Breast epithelium (tissue), 4 donors: ENCODE data around the gene DAB1. TPM values are rescaled to one million over a fixed set of nuclear protein-coding genes. Genes with fewer than 3 reads are reported as not detected.

Experiments used
- DNase-seq, 2 donors: peaks; one replicate each; pipeline ENCODE4 v3.0.0-alpha.2; 2019; ENCODE audit warnings: low spot score in 2 of 2
- H3K27ac ChIP-seq, 2 donors: fragments of 200-600 bp; sonication (generic) in 1 of 2; one replicate each; pipeline ENCODE4 v1.5.1; 2016 to 2019; ENCODE audit warnings: mild to moderate bottlenecking in 1 of 2
- H3K27me3 ChIP-seq, 2 donors: fragments of 200-600 bp; sonication (generic) in 1 of 2; one replicate each; pipeline versions ENCODE4 v1.5.1 to v1.6.0; 2017 to 2019; ENCODE audit warnings: control low read depth in 1 of 2, mild to moderate bottlenecking in 1 of 2
- H3K36me3 ChIP-seq: fragments of 200-600 bp; one replicate; pipeline ENCODE4 v1.5.1; 2019
- H3K4me1 ChIP-seq, 2 donors: fragments of 200-600 bp; sonication (generic); one replicate each; pipeline ENCODE4 v1.5.1; 2016 to 2019; ENCODE audit warnings: control low read depth in 1 of 2
- H3K4me3 ChIP-seq, 3 donors: fragments of 200-600 bp; sonication (generic); 1 replicate in 2 of 3; 2 replicates in 1 of 3; pipeline ENCODE4 v1.5.1; 2016 to 2019; ENCODE audit warnings: mild to moderate bottlenecking in 3 of 3, moderate library complexity in 2 of 3
- H3K9me3 ChIP-seq, 2 donors: fragments of 200-600 bp; sonication (generic) in 1 of 2; one replicate each; pipeline ENCODE4 v1.5.1; 2016 to 2019; ENCODE audit warnings: control low read depth in 1 of 2
- CTCF ChIP-seq, 3 donors: fragments of 450-650 bp; IDR thresholded peaks; one replicate each; pipeline ENCODE4 v1.5.1; 2016 to 2017; ENCODE audit warnings: antibody characterized with exemption in 3 of 3, mild to moderate bottlenecking in 3 of 3, moderate library complexity in 3 of 3
- POLR2A ChIP-seq: fragments of 450-650 bp; IDR thresholded peaks from one replicate; pipeline ENCODE4 v1.6.1; 2016; ENCODE audit warnings: antibody characterized with exemption, mild to moderate bottlenecking, moderate library complexity
- POLR2AphosphoS5 ChIP-seq, 3 donors: sonication (generic); formaldehyde crosslinking; IDR thresholded peaks; one replicate each; pipeline ENCODE4 v1.6.1; 2017; ENCODE audit warnings: antibody characterized with exemption in 3 of 3
- intact Hi-C: fragments of 100-400 bp; cut with DNase I; formaldehyde crosslinking; loops from one replicate; pipeline ENCODE4 v1.15.1; 2023; ENCODE audit warnings: low total_unique reads
- total RNA-seq, 3 donors: library from RNA; depleted of rRNA; stranded (reverse); fragments of >200 nt; gene quantifications; one replicate each; pipeline ENCODE4 v1.1.0, GENCODE V29; 2016

Gene DAB1
- total RNA-seq, 3 donors from 2014 or later, result 0.48 to 0.66 (median 0.59) TPM

GRCh38 chr1:57112148-57112547 lies 311.7 kb downstream of the DAB1 start:
- Histone ChIP-seq H3K36me3 (no peaks in the 10 kb centered on the region), H3K9me3 (no peaks in the 10 kb centered on the region), H3K4me3 (no peak overlapping the region), H3K27me3 (no peaks in the 10 kb centered on the region), H3K27ac (no peak overlapping the region), H3K4me1 (no peaks in the 10 kb centered on the region)
- intact Hi-C loops, result no loop called here
- TF ChIP-seq POLR2A (no peak), POLR2AphosphoS5 (IDR thresholded peaks at IDR 0.05) (no peak), CTCF (IDR thresholded peaks at IDR 0.05) (no peak)
- no peak for DNase-seq

DNA sequence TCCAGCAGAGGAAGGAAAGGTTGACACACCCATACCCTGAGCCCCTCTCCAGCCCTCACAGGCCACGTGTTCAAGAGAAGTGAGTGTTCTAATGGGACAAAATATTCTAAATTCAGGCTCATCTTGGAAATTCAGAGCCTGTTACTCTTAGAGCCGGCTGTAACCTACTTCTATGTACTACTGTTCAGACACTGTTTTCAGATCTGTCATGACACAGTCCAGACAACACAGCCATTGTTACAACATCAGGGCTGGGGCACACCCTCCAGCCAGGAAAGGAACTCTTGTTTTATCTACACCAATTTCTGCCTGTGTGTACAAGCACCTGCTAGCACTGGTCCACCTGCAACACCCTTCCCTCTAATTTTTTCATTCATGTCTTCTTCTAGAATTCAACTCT lies 312.7 kb downstream of the DAB1 start:
- H3K36me3 ChIP-seq, result no peaks in the 10 kb centered on the region
- intact Hi-C loops, result no loop called here
- DNase-seq, result no peak
- H3K4me3 ChIP-seq, result no peak overlapping the region
- no peaks in the 10 kb centered on the region for H3K4me1 ChIP-seq
- H3K27ac ChIP-seq, result no peak overlapping the region
- no peaks in the 10 kb centered on the region for H3K27me3 ChIP-seq
- TF ChIP-seq POLR2A, result no peak
- TF ChIP-seq POLR2AphosphoS5 (IDR thresholded peaks at IDR 0.05), result no peak
- no peak for TF ChIP-seq CTCF (IDR thresholded peaks at IDR 0.05)
- H3K9me3 ChIP-seq, result no peaks in the 10 kb centered on the region

GRCh38 chr1:57109883-57110282 lies 314.0 kb downstream of the DAB1 start:
- Histone ChIP-seq H3K4me3 (no peak overlapping the region), H3K27me3 (no peaks in the 10 kb centered on the region), H3K4me1 (no peaks in the 10 kb centered on the region), H3K36me3 (no peaks in the 10 kb centered on the region), H3K9me3 (no peaks in the 10 kb centered on the region), H3K27ac (no peak overlapping the region)
- no peak for TF ChIP-seq CTCF (IDR thresholded peaks at IDR 0.05)
- TF ChIP-seq POLR2AphosphoS5 (IDR thresholded peaks at IDR 0.05), result no peak
- no peak for TF ChIP-seq POLR2A
- intact Hi-C loops, result no loop called here
- no peak for DNase-seq

- Histone ChIP-seq H3K27me3 (no peaks in the 10 kb centered on the region), H3K36me3 (no peaks in the 10 kb centered on the region), H3K4me3 (no peak overlapping the region), H3K27ac (no peak overlapping the region), H3K4me1 (no peaks in the 10 kb centered on the region), H3K9me3 (no peaks in the 10 kb centered on the region)
- DNase-seq, result no peak
- TF ChIP-seq POLR2AphosphoS5 (IDR thresholded peaks at IDR 0.05) (no peak), CTCF (IDR thresholded peaks at IDR 0.05) (no peak), POLR2A (no peak)
- intact Hi-C loops, result no loop called here
Measured at GRCh38 chr1:57109247-57109646, 314.6 kb downstream of the DAB1 start.

DNA sequence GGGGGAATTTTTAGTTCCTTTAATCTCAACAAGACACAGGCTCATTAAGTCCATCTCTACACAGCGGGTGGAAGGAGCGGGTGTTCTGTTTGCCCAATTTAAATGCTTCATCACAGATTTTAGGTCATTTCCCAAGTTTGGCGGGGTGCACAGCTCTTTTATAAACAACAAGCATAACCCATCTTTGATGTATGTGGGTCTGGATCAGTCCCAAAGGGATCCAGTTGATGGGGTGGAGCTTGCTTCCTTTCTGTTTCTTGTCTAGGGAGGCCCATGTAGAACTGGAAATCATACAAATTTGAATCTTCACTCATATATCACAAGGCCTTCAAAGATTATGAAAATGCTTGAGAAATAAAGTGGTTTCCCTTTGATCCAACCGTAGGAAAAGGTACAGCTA lies 317.6 kb downstream of the DAB1 start:
- Histone ChIP-seq H3K4me1 (no peaks in the 10 kb centered on the region), H3K27me3 (no peaks in the 10 kb centered on the region), H3K9me3 (no peaks in the 10 kb centered on the region), H3K27ac (no peak overlapping the region), H3K36me3 (no peaks in the 10 kb centered on the region), H3K4me3 (no peak overlapping the region)
- no peak for DNase-seq
- TF ChIP-seq POLR2A, result no peak
- TF ChIP-seq POLR2AphosphoS5 (IDR thresholded peaks at IDR 0.05), result no peak
- TF ChIP-seq CTCF (IDR thresholded peaks at IDR 0.05), result no peak
- intact Hi-C loops, result no loop called here
